ENCODE data around the gene RABL2B.
"Not testable (repeated sequence)": the region's sequence is repeated elsewhere in the genome, so short reads cannot be mapped to it uniquely, and the experiment has no call there.

The RABL2B gene

GRCh38 chr22:50748630-50749029, 34.8 kb downstream of the RABL2B start:
- not testable (repeated sequence) for DNase-seq (ENCODE audit: low read depth); H3K4me3 ChIP-seq (ENCODE audit: control insufficient read depth, low read depth, low read length)

GRCh38 chr22:50747521-50747920, 35.9 kb downstream of the RABL2B start:
- not testable (repeated sequence) for DNase-seq (ENCODE audit: low read depth); H3K4me3 ChIP-seq (ENCODE audit: control insufficient read depth, low read depth, low read length)

GRCh38 chr22:50744424-50744823, 39.0 kb downstream of the RABL2B start:
- DNase-seq (ENCODE audit: low read depth); H3K4me3 ChIP-seq (ENCODE audit: control insufficient read depth, low read depth, low read length): not testable (repeated sequence)

- H3K4me3 ChIP-seq (ENCODE audit: control insufficient read depth, low read depth, low read length); DNase-seq (ENCODE audit: low read depth): not testable (repeated sequence)
These were observed 42.7 kb downstream of the RABL2B start for GRCh38 chr22:50740714-50741113.

GRCh38 chr22:50739894-50740293, 43.5 kb downstream of the RABL2B start:
- H3K4me3 ChIP-seq (ENCODE audit: control insufficient read depth, low read depth, low read length), result no peak overlapping the region
- no peak for TF ChIP-seq CTCF (conservative IDR thresholded peaks at IDR 0.05; ENCODE audit: control insufficient read depth, insufficient read depth, low read depth, low read length)
- DNase-seq (ENCODE audit: low read depth), result no peak

GRCh38 chr22:50739279-50739691, 44.2 kb downstream of the RABL2B start:
- no peak for DNase-seq (ENCODE audit: low read depth)
- H3K4me3 ChIP-seq (ENCODE audit: control insufficient read depth, low read depth, low read length), result no peak overlapping the region

GRCh38 chr22:50738649-50739227, 44.7 kb downstream of the RABL2B start:
- H3K4me3 ChIP-seq (ENCODE audit: control insufficient read depth, low read depth, low read length), result no peak overlapping the region
- no peak for TF ChIP-seq CTCF (conservative IDR thresholded peaks at IDR 0.05; ENCODE audit: control insufficient read depth, insufficient read depth, low read depth, low read length)
- no peak for DNase-seq (ENCODE audit: low read depth)

More at GRCh38 chr22:50739279-50739691, 44.2 kb downstream of the RABL2B start:
- no peak for TF ChIP-seq CTCF (conservative IDR thresholded peaks at IDR 0.05; ENCODE audit: control insufficient read depth, insufficient read depth, low read depth, low read length)

GRCh38 chr22:50737728-50738648, 45.4 kb downstream of the RABL2B start, which contains the start of gene ACR:
ACR (plus strand) TSS chr22:50738204; CDS start chr22:50738236, 32 bp downstream.
- DNase-seq (ENCODE audit: low read depth), result no peak
- no peak within 1 kb of the TSS for H3K4me3 ChIP-seq (ENCODE audit: control insufficient read depth, low read depth, low read length)
- no peak for TF ChIP-seq CTCF (conservative IDR thresholded peaks at IDR 0.05; ENCODE audit: control insufficient read depth, insufficient read depth, low read depth, low read length)

GRCh38 chr22:50735739-50736030, 47.8 kb downstream of the RABL2B start:
- no peak overlapping the region for H3K4me3 ChIP-seq (ENCODE audit: control insufficient read depth, low read depth, low read length)
- no peak for TF ChIP-seq CTCF (conservative IDR thresholded peaks at IDR 0.05; ENCODE audit: control insufficient read depth, insufficient read depth, low read depth, low read length)
- DNase-seq (ENCODE audit: low read depth), result no peak
